ENCODE measurements around the gene RASAL2. TPM values are rescaled to one million over a fixed set of nuclear protein-coding genes. Genes with fewer than 3 reads are reported as not detected.
"Not testable (repeated sequence)": the region's sequence is repeated elsewhere in the genome, so short reads cannot be mapped to it uniquely, and the experiment has no call there.

RASAL2 gene
- total RNA-seq, 1 experiment from 2014 or later: 36.8 TPM

DNA sequence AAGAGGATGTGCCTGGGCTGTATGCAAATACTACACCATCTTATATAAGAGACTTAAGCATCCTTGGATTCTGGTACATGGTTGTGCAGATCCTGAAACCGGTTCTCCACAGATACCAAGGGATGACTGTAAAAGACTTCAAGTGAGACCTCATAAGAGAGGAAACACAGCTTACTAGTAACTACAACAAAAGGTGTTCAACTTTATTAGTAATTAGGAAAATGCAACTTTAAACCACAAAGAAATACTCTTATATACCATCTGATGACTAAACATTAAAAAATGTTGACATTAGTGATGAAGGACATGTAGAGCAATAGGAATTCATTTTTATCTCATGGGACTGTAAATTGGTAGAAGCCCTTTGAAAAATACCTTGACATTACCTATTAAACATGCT, 102.7 kb downstream of the RASAL2 start:
- no peaks in the 10 kb centered on the region for H3K9me3 ChIP-seq
- Mint-ChIP-seq H3K4me1 (ENCODE audit: low read depth, unreplicated experiment) (peaks cover 6% of the 10 kb centered on the region), H3K36me3 (ENCODE audit: insufficient read depth, unreplicated experiment) (peaks cover 9% of the 10 kb centered on the region), H3K27me3 (ENCODE audit: insufficient read depth, unreplicated experiment) (no peaks in the 10 kb centered on the region), H3K4me3 (ENCODE audit: unreplicated experiment) (no peak overlapping the region), H3K27ac (ENCODE audit: unreplicated experiment) (no peak overlapping the region), H3K9me3 (ENCODE audit: unreplicated experiment) (peaks cover 9% of the 10 kb centered on the region)
- no peak overlapping the region for H3K4me3 ChIP-seq (ENCODE audit: low read depth, low read length)
- DNase-seq: no peak
- H3K27me3 ChIP-seq (replicated peaks; ENCODE audit: control insufficient read depth, insufficient read depth, low read length): no peaks in the 10 kb centered on the region
- TF ChIP-seq, protein P1, sequence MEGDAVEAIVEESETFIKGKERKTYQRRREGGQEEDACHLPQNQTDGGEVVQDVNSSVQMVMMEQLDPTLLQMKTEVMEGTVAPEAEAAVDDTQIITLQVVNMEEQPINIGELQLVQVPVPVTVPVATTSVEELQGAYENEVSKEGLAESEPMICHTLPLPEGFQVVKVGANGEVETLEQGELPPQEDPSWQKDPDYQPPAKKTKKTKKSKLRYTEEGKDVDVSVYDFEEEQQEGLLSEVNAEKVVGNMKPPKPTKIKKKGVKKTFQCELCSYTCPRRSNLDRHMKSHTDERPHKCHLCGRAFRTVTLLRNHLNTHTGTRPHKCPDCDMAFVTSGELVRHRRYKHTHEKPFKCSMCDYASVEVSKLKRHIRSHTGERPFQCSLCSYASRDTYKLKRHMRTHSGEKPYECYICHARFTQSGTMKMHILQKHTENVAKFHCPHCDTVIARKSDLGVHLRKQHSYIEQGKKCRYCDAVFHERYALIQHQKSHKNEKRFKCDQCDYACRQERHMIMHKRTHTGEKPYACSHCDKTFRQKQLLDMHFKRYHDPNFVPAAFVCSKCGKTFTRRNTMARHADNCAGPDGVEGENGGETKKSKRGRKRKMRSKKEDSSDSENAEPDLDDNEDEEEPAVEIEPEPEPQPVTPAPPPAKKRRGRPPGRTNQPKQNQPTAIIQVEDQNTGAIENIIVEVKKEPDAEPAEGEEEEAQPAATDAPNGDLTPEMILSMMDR (IDR thresholded peaks at IDR 0.05; ENCODE audit: insufficient read depth in 1 of 2, low read depth in 1 of 2, low read length in 1 of 2, severe bottlenecking in 1 of 2, unreplicated experiment in 1 of 2): no peak
- no TSS peak for BruUV-seq (replicated peaks)
- H3K4me1 ChIP-seq: peaks cover 10% of the 10 kb centered on the region
- intact Hi-C loops (cut with micrococcal nuclease; ENCODE audit: unreplicated experiment): no loop called here
- ChIA-PET CTCF (no interaction called here), POLR2A (no interaction called here)
- no peaks in the 10 kb centered on the region for H3K36me3 ChIP-seq (ENCODE audit: control insufficient read depth, insufficient read depth, low read length)

DNA sequence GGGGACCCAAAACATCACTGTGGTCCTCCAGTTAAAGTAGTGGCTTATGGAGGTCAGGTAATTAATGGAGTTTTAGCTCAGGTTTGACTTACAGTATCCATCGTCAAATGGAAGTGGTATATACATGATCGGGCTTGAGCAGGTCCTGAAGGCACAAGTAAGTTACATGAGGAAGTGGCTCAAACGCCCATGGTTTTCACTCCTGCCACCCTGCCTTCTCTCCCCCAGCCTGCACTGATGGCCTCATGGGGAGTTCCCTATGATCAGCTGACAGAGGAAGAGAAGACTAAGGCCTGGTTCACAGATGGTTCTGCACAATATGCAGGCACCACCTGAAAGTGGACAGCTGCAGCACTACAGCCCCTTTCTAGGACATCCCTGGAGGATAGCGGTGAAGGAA, 108.2 kb downstream of the RASAL2 start:
- CTCF ChIA-PET; intact Hi-C loops (cut with micrococcal nuclease; ENCODE audit: unreplicated experiment); BruUV-seq (replicated peaks); H3K27ac Mint-ChIP-seq (ENCODE audit: unreplicated experiment); POLR2A ChIA-PET; H3K4me3 Mint-ChIP-seq (ENCODE audit: unreplicated experiment); H3K27me3 ChIP-seq (replicated peaks; ENCODE audit: control insufficient read depth, insufficient read depth, low read length); H3K36me3 ChIP-seq (ENCODE audit: control insufficient read depth, insufficient read depth, low read length); H3K9me3 ChIP-seq; H3K4me1 Mint-ChIP-seq (ENCODE audit: low read depth, unreplicated experiment); DNase-seq; H3K4me1 ChIP-seq; H3K27me3 Mint-ChIP-seq (ENCODE audit: insufficient read depth, unreplicated experiment); H3K4me3 ChIP-seq (ENCODE audit: low read depth, low read length): not testable (repeated sequence)
- Mint-ChIP-seq H3K9me3 (ENCODE audit: unreplicated experiment) (peaks cover 31% of the 10 kb centered on the region), H3K36me3 (ENCODE audit: insufficient read depth, unreplicated experiment) (peaks cover 16% of the 10 kb centered on the region)

DNA sequence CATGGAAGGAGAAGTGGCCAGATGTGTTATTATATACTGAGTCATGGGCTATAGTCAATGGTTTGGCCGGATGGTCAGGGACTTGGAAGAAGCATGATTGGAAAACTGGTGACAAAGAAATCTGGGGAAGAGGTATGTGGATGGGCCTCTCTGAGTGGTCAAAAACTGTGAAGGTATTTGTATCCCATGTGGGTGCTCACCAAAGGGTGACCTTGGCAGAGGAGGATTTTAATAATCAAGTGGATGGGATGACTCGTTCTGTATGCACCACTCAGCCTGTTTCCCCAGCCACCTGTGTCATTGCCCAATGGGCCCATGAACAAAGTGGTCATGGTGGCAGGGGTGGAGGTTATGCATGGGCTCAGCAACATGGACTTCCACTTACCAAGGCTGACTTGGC, 108.6 kb downstream of the RASAL2 start:
- CTCF ChIA-PET; intact Hi-C loops (cut with micrococcal nuclease; ENCODE audit: unreplicated experiment); H3K27me3 ChIP-seq (replicated peaks; ENCODE audit: control insufficient read depth, insufficient read depth, low read length); POLR2A ChIA-PET; H3K36me3 ChIP-seq (ENCODE audit: control insufficient read depth, insufficient read depth, low read length); H3K4me3 ChIP-seq (ENCODE audit: low read depth, low read length); BruUV-seq (replicated peaks); H3K27ac Mint-ChIP-seq (ENCODE audit: unreplicated experiment); H3K27me3 Mint-ChIP-seq (ENCODE audit: insufficient read depth, unreplicated experiment); DNase-seq; H3K4me3 Mint-ChIP-seq (ENCODE audit: unreplicated experiment); H3K4me1 Mint-ChIP-seq (ENCODE audit: low read depth, unreplicated experiment); H3K4me1 ChIP-seq: not testable (repeated sequence)
- peaks cover 16% of the 10 kb centered on the region for H3K36me3 Mint-ChIP-seq (ENCODE audit: insufficient read depth, unreplicated experiment)
- H3K9me3 ChIP-seq: peaks cover 14% of the 10 kb centered on the region
- peaks cover 31% of the 10 kb centered on the region for H3K9me3 Mint-ChIP-seq (ENCODE audit: unreplicated experiment)

DNA sequence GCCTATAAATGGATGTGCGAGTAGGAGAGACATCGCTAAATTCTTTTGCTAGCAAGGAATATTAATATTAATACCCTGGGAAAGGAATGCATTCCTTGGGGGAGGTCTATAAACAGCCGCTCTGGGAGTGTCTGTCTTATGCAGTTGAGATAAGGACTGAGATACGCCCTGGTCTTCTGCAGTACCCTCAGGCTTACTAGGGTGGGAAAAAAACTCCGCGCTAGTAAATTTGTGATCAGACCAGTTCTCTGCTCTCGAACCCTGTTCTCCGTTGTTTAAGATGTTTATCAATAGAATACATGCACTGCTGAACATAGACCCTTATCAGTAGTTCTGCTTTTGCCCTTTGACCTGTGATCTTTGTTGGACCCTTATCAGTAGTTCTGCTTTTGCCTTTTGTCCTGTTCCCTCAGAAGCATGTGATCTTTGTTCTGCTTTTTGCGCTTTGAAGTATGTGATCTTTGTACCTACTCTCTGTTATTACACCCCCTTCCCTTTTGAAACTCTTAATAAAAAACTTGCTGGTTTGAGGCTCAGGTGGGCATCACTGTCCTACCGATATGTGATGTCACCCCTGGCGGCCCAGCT, 114.5 kb downstream of the RASAL2 start:
- POLR2A ChIA-PET; H3K36me3 ChIP-seq (ENCODE audit: control insufficient read depth, insufficient read depth, low read length); H3K27me3 ChIP-seq (replicated peaks; ENCODE audit: control insufficient read depth, insufficient read depth, low read length); H3K4me3 ChIP-seq (ENCODE audit: low read depth, low read length); H3K4me3 Mint-ChIP-seq (ENCODE audit: unreplicated experiment); CTCF ChIA-PET; BruUV-seq (replicated peaks); H3K27me3 Mint-ChIP-seq (ENCODE audit: insufficient read depth, unreplicated experiment): not testable (repeated sequence)
- intact Hi-C loops (cut with micrococcal nuclease; ENCODE audit: unreplicated experiment): loop anchor here (1.0 kb wide), 1 partner anchor 81 kb away; no protein-coding TSS in a partner anchor
- peaks cover 54% of the 10 kb centered on the region for H3K9me3 Mint-ChIP-seq (ENCODE audit: unreplicated experiment)
- H3K27ac Mint-ChIP-seq (ENCODE audit: unreplicated experiment): peak overlapping the region; percentile 39
- peaks cover 19% of the 10 kb centered on the region for H3K36me3 Mint-ChIP-seq (ENCODE audit: insufficient read depth, unreplicated experiment)
- H3K4me1 Mint-ChIP-seq (ENCODE audit: low read depth, unreplicated experiment): peaks cover 29% of the 10 kb centered on the region
- Histone ChIP-seq H3K9me3 (peaks cover 45% of the 10 kb centered on the region), H3K4me1 (peaks cover 21% of the 10 kb centered on the region; the same call in 1 of the 2 replicates)
- DNase-seq: peak; percentile 65 to 69
